Glutamatergic neuron (in vitro differentiated cells): ENCODE measurements around the gene ASTN2. TPM values are rescaled to one million over a fixed set of nuclear protein-coding genes. Genes with fewer than 3 reads are reported as not detected.

Experiments
- DNase-seq: peaks from one replicate; pipeline ENCODE4 v3.0.0; 2022
- H3K27ac Mint-ChIP-seq: one replicate; pipeline ENCODE4 v1.8.0; 2020; ENCODE audit warnings: mild to moderate bottlenecking, mixed read lengths, inconsistent platforms; ENCODE audit not compliant: unreplicated experiment
- H3K27me3 Mint-ChIP-seq: one replicate; pipeline ENCODE4 v1.8.0; 2020; ENCODE audit warnings: mild to moderate bottlenecking, moderate library complexity, mixed read lengths, inconsistent platforms; ENCODE audit not compliant: unreplicated experiment
- H3K36me3 Mint-ChIP-seq: one replicate; pipeline ENCODE4 v1.8.0; 2020; ENCODE audit warnings: mild to moderate bottlenecking, mixed read lengths, inconsistent platforms; ENCODE audit not compliant: unreplicated experiment
- H3K4me1 Mint-ChIP-seq: one replicate; pipeline ENCODE4 v1.8.0; 2020; ENCODE audit warnings: mild to moderate bottlenecking, low read depth, mixed read lengths, inconsistent platforms; ENCODE audit not compliant: unreplicated experiment
- H3K4me3 Mint-ChIP-seq: one replicate; pipeline ENCODE4 v1.8.0; 2020; ENCODE audit warnings: mild to moderate bottlenecking, mixed read lengths, inconsistent platforms; ENCODE audit not compliant: unreplicated experiment
- H3K9me3 Mint-ChIP-seq: one replicate; pipeline ENCODE4 v1.8.0; 2020; ENCODE audit warnings: mild to moderate bottlenecking, moderate library complexity, mixed read lengths, inconsistent platforms; ENCODE audit not compliant: unreplicated experiment
- CTCF ChIP-seq: fragments of 200-600 bp; sonication (generic); IDR thresholded peaks from one replicate; pipeline ENCODE4 v1.5.0; 2021; ENCODE audit not compliant: partially characterized antibody, unreplicated experiment
- total RNA-seq: library from RNA; stranded (reverse); fragmentation: NEBNext Ultra II Directional; extraction: Animal tissue kit (Norgen Biotek cat#: 25700); gene quantifications from one replicate; pipeline ENCODE4 v1.2.1, GENCODE V29; 2021; ENCODE audit not compliant: unreplicated experiment

ASTN2 gene
- total RNA-seq, 1 donor from 2014 or later = 134 TPM

- DNase-seq = no peak
- Mint-ChIP-seq H3K9me3 (peaks cover 8% of the 10 kb centered on the region), H3K27ac (no peak overlapping the region), H3K36me3 (peaks cover 5% of the 10 kb centered on the region), H3K4me1 (peaks cover 13% of the 10 kb centered on the region), H3K4me3 (peak overlapping the region; percentile 37), H3K27me3 (peaks cover 4% of the 10 kb centered on the region)
- no peak for TF ChIP-seq CTCF
These were observed 725.9 kb downstream of the ASTN2 start for GRCh38 chr9:116688806-116689485.

GRCh38 chr9:116687754-116688135 is 727.1 kb downstream of the ASTN2 start:
- H3K27ac Mint-ChIP-seq = peak overlapping the region; percentile 65
- no peak for TF ChIP-seq CTCF
- peaks cover 5% of the 10 kb centered on the region for H3K36me3 Mint-ChIP-seq
- DNase-seq = no peak
- H3K4me1 Mint-ChIP-seq = peaks cover 13% of the 10 kb centered on the region
- H3K9me3 Mint-ChIP-seq = peaks cover 9% of the 10 kb centered on the region
- H3K27me3 Mint-ChIP-seq = peaks cover 4% of the 10 kb centered on the region
- peak overlapping the region; percentile 84 for H3K4me3 Mint-ChIP-seq

- H3K4me1 Mint-ChIP-seq = peaks cover 13% of the 10 kb centered on the region
- DNase-seq = peak; percentile 97
- no peak for TF ChIP-seq CTCF
- H3K36me3 Mint-ChIP-seq = peaks cover 5% of the 10 kb centered on the region
- peaks cover 4% of the 10 kb centered on the region for H3K27me3 Mint-ChIP-seq
- peak within 1 kb of the TSS; percentile 81 for H3K27ac Mint-ChIP-seq
- H3K9me3 Mint-ChIP-seq = peaks cover 9% of the 10 kb centered on the region
- peak within 1 kb of the TSS; percentile 89 for H3K4me3 Mint-ChIP-seq
These were observed 727.6 kb downstream of the ASTN2 start, which contains the start of gene TRIM32 for GRCh38 chr9:116687074-116687753. Gene TRIM32 (plus strand): TSS chr9:116687305. CDS start chr9:116697743, 10,438 bp downstream.

GRCh38 chr9:116686693-116687073 is 728.2 kb downstream of the ASTN2 start:
- no peak for TF ChIP-seq CTCF
- H3K4me1 Mint-ChIP-seq = peaks cover 13% of the 10 kb centered on the region
- H3K9me3 Mint-ChIP-seq = peaks cover 9% of the 10 kb centered on the region
- peaks cover 4% of the 10 kb centered on the region for H3K27me3 Mint-ChIP-seq
- peak overlapping the region; percentile 81 for H3K27ac Mint-ChIP-seq
- H3K4me3 Mint-ChIP-seq = peak overlapping the region; percentile 89
- H3K36me3 Mint-ChIP-seq = peaks cover 5% of the 10 kb centered on the region
- DNase-seq = no peak

GRCh38 chr9:116686135-116686534 is 728.7 kb downstream of the ASTN2 start:
- Mint-ChIP-seq H3K9me3 (peaks cover 9% of the 10 kb centered on the region), H3K4me3 (peak overlapping the region; percentile 35), H3K4me1 (peaks cover 13% of the 10 kb centered on the region), H3K36me3 (peaks cover 5% of the 10 kb centered on the region), H3K27ac (no peak overlapping the region), H3K27me3 (peaks cover 4% of the 10 kb centered on the region)
- no peak for TF ChIP-seq CTCF
- no peak for DNase-seq
